M059J (cell line): ENCODE data around the gene HPCAL4. TPM values are rescaled to one million over a fixed set of nuclear protein-coding genes. Genes with fewer than 3 reads are reported as not detected.

ENCODE experiments used
- DNase-seq: peaks from one replicate; pipeline ENCODE4 v3.0.0-alpha.2; 2012; ENCODE audit warnings: low read depth
- total RNA-seq: library from RNA; depleted of rRNA; stranded (reverse); fragments of >200 nt; shearing (Covaris generic); gene quantifications from 2 replicates; pipeline ENCODE4 v1.2.3, GENCODE V29; 2014

The HPCAL4 gene
- total RNA-seq, 1 experiment from 2014 or later: 1.0 TPM

GRCh38 chr1:39649636-39650185, 41.5 kb downstream of the HPCAL4 start:
- no peak for DNase-seq

GRCh38 chr1:39648496-39648895, 42.7 kb downstream of the HPCAL4 start:
- DNase-seq: no peak

- DNase-seq: no peak
Measured at GRCh38 chr1:39647247-39647646, 44.0 kb downstream of the HPCAL4 start.

GRCh38 chr1:39646232-39647081, 44.8 kb downstream of the HPCAL4 start:
- peak; percentile 13 for DNase-seq

- DNase-seq: no peak
Measured at GRCh38 chr1:39645411-39646043, 45.7 kb downstream of the HPCAL4 start.

GRCh38 chr1:39643705-39644104, 47.5 kb downstream of the HPCAL4 start:
- DNase-seq: no peak

- DNase-seq: peak; percentile 85
Measured at GRCh38 chr1:39642796-39643195, 48.4 kb downstream of the HPCAL4 start.

GRCh38 chr1:39640861-39641260, 50.4 kb downstream of the HPCAL4 start:
- peak; percentile 40 for DNase-seq

GRCh38 chr1:39639305-39640130, 51.7 kb downstream of the HPCAL4 start, which contains the start of gene HEYL:
HEYL (minus strand) TSS chr1:39639643; CDS start chr1:39639625, 18 bp downstream.
- DNase-seq: no peak

- no peak for DNase-seq
Measured at GRCh38 chr1:39638965-39639304, 52.3 kb downstream of the HPCAL4 start.

GRCh38 chr1:39637361-39637760, 53.9 kb downstream of the HPCAL4 start:
- no peak for DNase-seq

- no peak for DNase-seq
Measured at GRCh38 chr1:39635871-39636210, 55.4 kb downstream of the HPCAL4 start.

GRCh38 chr1:39635205-39635870, 55.9 kb downstream of the HPCAL4 start:
- DNase-seq: no peak

- DNase-seq: no peak
Measured at GRCh38 chr1:39633422-39633821, 57.8 kb downstream of the HPCAL4 start.

- peak; percentile 53 for DNase-seq
Measured at GRCh38 chr1:39632682-39633417, 58.4 kb downstream of the HPCAL4 start.

- no peak for DNase-seq
Measured at GRCh38 chr1:39632323-39632681, 58.9 kb downstream of the HPCAL4 start.

GRCh38 chr1:39631361-39632322, 59.6 kb downstream of the HPCAL4 start:
- DNase-seq: no peak

- DNase-seq: no peak
Measured at GRCh38 chr1:39628807-39629350, 62.4 kb downstream of the HPCAL4 start.
